B cell (primary cell): Measurements from ENCODE around the gene SPOCK1. TPM values are rescaled to one million over a fixed set of nuclear protein-coding genes. Genes with fewer than 3 reads are reported as not detected.

Experiments
- ATAC-seq: fragments of 200-7000 bp; cut with Tn5 transposase; one replicate; pipeline ENCODE4 v1.10.0; 2021; ENCODE audit warnings: low read depth, mild to moderate bottlenecking, moderate number of reproducible peaks, moderate library complexity
- CTCF ChIA-PET: fragments of 350-600 bp; sonication (Branson Sonifier 250); formaldehyde crosslinking; loops from one replicate; lab custom pipeline; 2021; ENCODE audit warnings: antibody characterized with exemption, inconsistent platforms; lab: Charles Lee
- POLR2A ChIA-PET: fragments of 350-600 bp; sonication (Branson Sonifier 250); formaldehyde crosslinking; loops from one replicate; lab custom pipeline; 2021; ENCODE audit warnings: antibody characterized with exemption; lab: Charles Lee
- DNase-seq: peaks from one replicate; pipeline ENCODE4 v3.0.0; 2013
- H2AFZ ChIP-seq: 2 replicates; pipeline ENCODE4 v1.6.1; 2012; ENCODE audit warnings: mild to moderate bottlenecking, low read depth, low read length; ENCODE audit not compliant: insufficient read depth, poor library complexity, severe bottlenecking
- H3K27ac ChIP-seq, 2 donors: 1 replicate in 1 of 2; 2 replicates in 1 of 2; pipeline ENCODE4 v1.5.1; 2012 to 2013; ENCODE audit warnings: low read length in 2 of 2, mild to moderate bottlenecking in 2 of 2, moderate library complexity in 1 of 2
- H3K27me3 ChIP-seq, 4 experiments: fragments of 200-600 bp in 1 of 4; sonication (generic) in 1 of 4; replicated peaks in 1 of 4; 1 replicate in 2 of 4; 2 replicates in 2 of 4; pipeline versions ENCODE4 v1.6.1 to v1.7.0; 2013 to 2016; ENCODE audit warnings: low read length in 3 of 4, mild to moderate bottlenecking in 2 of 4, mixed read lengths in 1 of 4, moderate library complexity in 1 of 4; ENCODE audit not compliant: insufficient read depth in 4 of 4, control insufficient read depth in 3 of 4; ENCODE audit errors: control extremely low read depth in 1 of 4
- H3K36me3 ChIP-seq, 2 experiments: replicated peaks in 1 of 2; 1 replicate in 1 of 2; 2 replicates in 1 of 2; pipeline versions ENCODE4 v1.6.1 to v1.7.1; 2013; ENCODE audit warnings: low read length in 1 of 2; ENCODE audit not compliant: insufficient read depth in 2 of 2, control insufficient read depth in 1 of 2; ENCODE audit errors: control extremely low read depth in 1 of 2, extremely low read depth in 1 of 2
- H3K4me1 ChIP-seq, 2 donors: fragments of 200-600 bp in 1 of 2; sonication (generic) in 1 of 2; 1 replicate in 1 of 2; 2 replicates in 1 of 2; pipeline versions ENCODE4 v1.5.1 to v1.6.1; 2013 to 2017; ENCODE audit warnings: low read length in 2 of 2; ENCODE audit not compliant: control insufficient read depth in 2 of 2, insufficient read depth in 2 of 2
- H3K4me2 ChIP-seq: replicated peaks from 2 replicates; pipeline ENCODE3; 2012; ENCODE audit warnings: mild to moderate bottlenecking, low read depth, low read length; ENCODE audit not compliant: poor library complexity, severe bottlenecking
- H3K4me3 ChIP-seq, 5 experiments: fragments of 200-600 bp in 1 of 5; sonication (generic) in 1 of 5; 1 replicate in 3 of 5; 2 replicates in 2 of 5; pipeline versions ENCODE4 v1.5.1 to v1.7.0; 2011 to 2016; ENCODE audit warnings: low read length in 4 of 5, mild to moderate bottlenecking in 4 of 5, low read depth in 2 of 5, control low read depth in 1 of 5, moderate library complexity in 1 of 5; ENCODE audit not compliant: insufficient read depth in 1 of 5; ENCODE audit errors: control extremely low read depth in 1 of 5, extremely low read depth in 1 of 5
- H3K79me2 ChIP-seq: fragments of 200-600 bp; sonication (generic); one replicate; pipeline ENCODE4 v1.6.0; 2016; ENCODE audit warnings: low read length; ENCODE audit not compliant: control insufficient read depth, insufficient read depth
- H3K9ac ChIP-seq: fragments of 200-600 bp; sonication (generic); 2 replicates; pipeline ENCODE4 v1.6.1; 2017; ENCODE audit warnings: mild to moderate bottlenecking, low read length, moderate library complexity
- H3K9me3 ChIP-seq, 3 donors: one replicate each; pipeline versions ENCODE4 v1.6.1 to v1.7.1; 2013; ENCODE audit warnings: low read length in 2 of 3; ENCODE audit not compliant: control insufficient read depth in 2 of 3, insufficient read depth in 1 of 3; ENCODE audit errors: control extremely low read depth in 1 of 3
- H4K20me1 ChIP-seq: 2 replicates; pipeline ENCODE4 v1.6.0; 2012; ENCODE audit warnings: mild to moderate bottlenecking, low read length; ENCODE audit not compliant: insufficient read depth, control insufficient read depth, poor library complexity, severe bottlenecking
- H3K27ac Mint-ChIP-seq: one replicate; pipeline ENCODE4 v1.8.0; 2021; ENCODE audit warnings: mixed read lengths
- H3K27me3 Mint-ChIP-seq: one replicate; pipeline ENCODE4 v1.8.0; 2021; ENCODE audit warnings: mixed read lengths
- H3K4me1 Mint-ChIP-seq: one replicate; pipeline ENCODE4 v1.8.0; 2021; ENCODE audit warnings: mixed read lengths
- H3K4me3 Mint-ChIP-seq: one replicate; pipeline ENCODE4 v1.8.0; 2021; ENCODE audit warnings: mixed read lengths
- H3K9me3 Mint-ChIP-seq: one replicate; pipeline ENCODE4 v1.8.0; 2022; ENCODE audit warnings: mixed read lengths; ENCODE audit not compliant: insufficient read depth
- CTCF ChIP-seq: fragments of 200-600 bp; IDR thresholded peaks from one replicate; pipeline ENCODE4 v1.8.0; 2022; ENCODE audit warnings: antibody characterized with exemption, mild to moderate bottlenecking
- EZH2 ChIP-seq: IDR thresholded peaks from 2 replicates; pipeline ENCODE4 v1.6.1; 2012; ENCODE audit warnings: borderline replicate concordance, low read depth, mild to moderate bottlenecking, moderate library complexity, low read length; ENCODE audit not compliant: insufficient read depth, poor library complexity, severe bottlenecking
- WGBS: methylation state at CpG from one replicate; pipeline ENCODE4 v1.1.5; 2013; ENCODE audit warnings: missing lambda C conversion rate; ENCODE audit not compliant: insufficient coverage; 5-methylcytosine and 5-hydroxymethylcytosine counted together
- intact Hi-C: fragments of 100-400 bp; cut with micrococcal nuclease; formaldehyde crosslinking; loops from one replicate; pipeline ENCODE4 v1.10.0; 2022
- polyA plus RNA-seq: library from polyadenylated mRNA; depleted of rRNA; stranded (reverse); fragments of >200 nt; gene quantifications from 2 replicates; pipeline ENCODE4 v1.2.3, GENCODE V29; 2012
- total RNA-seq, 2 donors: library from RNA; stranded (reverse); fragments of 120-200 nt in 1 of 2; gene quantifications; 1 replicate in 1 of 2; 2 replicates in 1 of 2; pipeline versions ENCODE4 v1.2.3 to v1.2.4, GENCODE V29; 2013 to 2022

The SPOCK1 gene
- total and polyA plus RNA-seq, 2 donors (not counting 1 experiment from before 2014, with no cell fraction given): not detected

- ChIA-PET CTCF (no interaction called here), POLR2A (no interaction called here)
- no peak for TF ChIP-seq EZH2
- TF ChIP-seq CTCF: no peak
- Histone ChIP-seq H3K27me3 (no peaks in the 10 kb centered on the region), H3K4me2 (no peak overlapping the region), H3K27ac (no peak overlapping the region), H3K79me2 (no peaks in the 10 kb centered on the region), H3K36me3 (no peaks in the 10 kb centered on the region), H3K9me3 (peaks cover 0 to 3% (median 0%) of the 10 kb centered on the region in 3 donors), H3K9ac (no peak overlapping the region), H3K4me1 (no peaks in the 10 kb centered on the region), H4K20me1 (no peaks in the 10 kb centered on the region), H3K4me3 (no peak overlapping the region), H2AFZ (no peak overlapping the region)
- Mint-ChIP-seq H3K27ac (no peak overlapping the region), H3K4me3 (no peak overlapping the region), H3K9me3 (no peaks in the 10 kb centered on the region), H3K4me1 (no peaks in the 10 kb centered on the region), H3K27me3 (no peaks in the 10 kb centered on the region)
- ATAC-seq (no peak), DNase-seq (no peak)
- no CpG with 5 or more reads among the region's 2 CpGs for WGBS
- intact Hi-C loops: no loop called here
These were observed 126.9 kb downstream of the SPOCK1 start for GRCh38 chr5:137372016-137372772.
